Hepatocyte (in vitro differentiated cells): ENCODE measurements around the gene SLC25A12. TPM values are rescaled to one million over a fixed set of nuclear protein-coding genes. Genes with fewer than 3 reads are reported as not detected.
"Not testable (repeated sequence)": the region's sequence is repeated elsewhere in the genome, so short reads cannot be mapped to it uniquely, and the experiment has no call there.

ENCODE experiments used
- DNase-seq: peaks from one replicate; pipeline ENCODE4 v3.0.0-alpha.2; 2016; ENCODE audit warnings: low spot score
- H2AFZ ChIP-seq: fragments of 200-600 bp; sonication (generic); 2 replicates; pipeline ENCODE4 v1.6.0; 2016; ENCODE audit warnings: antibody characterized with exemption, mild to moderate bottlenecking
- H3K27ac ChIP-seq: fragments of 200-600 bp; sonication (generic); 2 replicates; pipeline ENCODE4 v1.5.1; 2016; ENCODE audit warnings: mild to moderate bottlenecking
- H3K27me3 ChIP-seq: fragments of 200-600 bp; sonication (generic); 2 replicates; pipeline ENCODE4 v1.6.1; 2016
- H3K36me3 ChIP-seq: fragments of 200-600 bp; sonication (generic); replicated peaks from 2 replicates; pipeline ENCODE4 v1.5.1; 2016; ENCODE audit warnings: low read depth; ENCODE audit not compliant: insufficient read depth
- H3K4me1 ChIP-seq: fragments of 200-600 bp; sonication (generic); 2 replicates; pipeline ENCODE4 v1.5.1; 2016; ENCODE audit warnings: mild to moderate bottlenecking, moderate library complexity; ENCODE audit not compliant: insufficient read depth
- H3K4me2 ChIP-seq: fragments of 200-600 bp; sonication (generic); 2 replicates; pipeline ENCODE4 v1.6.0; 2016
- H3K4me3 ChIP-seq: fragments of 200-600 bp; sonication (generic); 2 replicates; pipeline ENCODE4 v1.5.1; 2016; ENCODE audit warnings: mild to moderate bottlenecking
- H3K79me2 ChIP-seq: fragments of 200-600 bp; sonication (generic); 2 replicates; pipeline ENCODE4 v1.6.0; 2017; ENCODE audit warnings: mild to moderate bottlenecking
- H3K9me2 ChIP-seq: fragments of 200-600 bp; sonication (generic); replicated peaks from 2 replicates; pipeline ENCODE4 v1.6.0; 2017; ENCODE audit warnings: mild to moderate bottlenecking; ENCODE audit not compliant: insufficient read depth
- H3K9me3 ChIP-seq: fragments of 200-600 bp; sonication (generic); 2 replicates; pipeline ENCODE4 v1.5.1; 2016; ENCODE audit warnings: low read depth, mild to moderate bottlenecking
- H4K20me1 ChIP-seq: fragments of 200-600 bp; sonication (generic); 2 replicates; pipeline ENCODE4 v1.6.0; 2016; ENCODE audit warnings: mild to moderate bottlenecking; ENCODE audit not compliant: insufficient read depth, poor library complexity, severe bottlenecking
- CTCF ChIP-seq: fragments of 200-600 bp; sonication (generic); IDR thresholded peaks from 2 replicates; pipeline ENCODE4 v1.5.1; 2016; ENCODE audit warnings: antibody characterized with exemption, mild to moderate bottlenecking; ENCODE audit not compliant: poor library complexity
- EZH2 ChIP-seq: fragments of 200-600 bp; sonication (generic); IDR thresholded peaks from 2 replicates; pipeline ENCODE4 v1.6.1; 2016; ENCODE audit warnings: antibody characterized with exemption, mild to moderate bottlenecking, borderline replicate concordance
- EZH2phosphoT487 ChIP-seq: fragments of 200-600 bp; sonication (generic); IDR thresholded peaks from one replicate; pipeline ENCODE4 v1.6.1; 2018; ENCODE audit warnings: antibody characterized with exemption, mild to moderate bottlenecking, low read depth, moderate library complexity; ENCODE audit not compliant: unreplicated experiment, severe bottlenecking
- WGBS: methylation state at CpG from one replicate; pipeline ENCODE4 v1.1.6; 2016; ENCODE audit warnings: low lambda C conversion rate; ENCODE audit errors: missing lambda C conversion rate; 5-methylcytosine and 5-hydroxymethylcytosine counted together
- polyA plus RNA-seq: library from polyadenylated mRNA; unstranded; fragments of >200 nt; fragmentation: Nextera tagmentation; extraction: Ambion mirVana; gene quantifications from 2 replicates; pipeline ENCODE4 v1.2.1, GENCODE V29; 2016
- total RNA-seq: library from RNA; depleted of rRNA; stranded (reverse); fragments of >200 nt; gene quantifications from 2 replicates; pipeline ENCODE4 v1.2.3, GENCODE V29; 2014

SLC25A12 gene
- total and polyA plus RNA-seq, 2 experiments from 2014 or later = 7.1 to 11.1 TPM

GRCh38 chr2:171771463-171771862 lies 122.6 kb downstream of the SLC25A12 start:
- Histone ChIP-seq H3K4me1 (no peaks in the 10 kb centered on the region), H3K27me3 (no peaks in the 10 kb centered on the region), H3K27ac (no peak overlapping the region), H3K9me2 (no peaks in the 10 kb centered on the region), H3K79me2 (no peaks in the 10 kb centered on the region), H3K4me2 (no peak overlapping the region), H4K20me1 (no peaks in the 10 kb centered on the region), H3K4me3 (no peak overlapping the region), H3K9me3 (no peaks in the 10 kb centered on the region), H3K36me3 (no peaks in the 10 kb centered on the region), H2AFZ (no peak overlapping the region)
- TF ChIP-seq EZH2 (no peak), EZH2phosphoT487 (no peak), CTCF (no peak)
- DNase-seq = no peak

- Histone ChIP-seq H3K79me2 (no peaks in the 10 kb centered on the region), H2AFZ (no peak overlapping the region), H3K4me2 (no peak overlapping the region), H3K36me3 (no peaks in the 10 kb centered on the region), H3K4me1 (no peaks in the 10 kb centered on the region), H3K9me2 (no peaks in the 10 kb centered on the region), H3K4me3 (no peak overlapping the region), H3K9me3 (no peaks in the 10 kb centered on the region), H4K20me1 (no peaks in the 10 kb centered on the region), H3K27me3 (no peaks in the 10 kb centered on the region), H3K27ac (no peak overlapping the region)
- TF ChIP-seq CTCF = no peak
- TF ChIP-seq EZH2 = no peak
- no peak for TF ChIP-seq EZH2phosphoT487
- DNase-seq = no peak
- 92% methylated on average over 3 of the region's 3 CpGs for WGBS
Measured at GRCh38 chr2:171763602-171764001, 130.4 kb downstream of the SLC25A12 start.

- Histone ChIP-seq H2AFZ (no peak overlapping the region), H3K4me2 (no peak overlapping the region)
- TF ChIP-seq EZH2phosphoT487 (no peak), CTCF (no peak), EZH2 (no peak)
Measured at GRCh38 chr2:171762879-171763573, 131.0 kb downstream of the SLC25A12 start.

GRCh38 chr2:171761176-171761575 lies 132.9 kb downstream of the SLC25A12 start:
- not testable (repeated sequence) for H2AFZ ChIP-seq, H3K4me1 ChIP-seq, H3K79me2 ChIP-seq, H3K4me2 ChIP-seq, H3K4me3 ChIP-seq, H3K36me3 ChIP-seq, DNase-seq, H3K27me3 ChIP-seq, H3K9me2 ChIP-seq, H3K9me3 ChIP-seq, H3K27ac ChIP-seq, H4K20me1 ChIP-seq
- 94% methylated on average over 4 of the region's 4 CpGs for WGBS

More at GRCh38 chr2:171762879-171763573, 131.0 kb downstream of the SLC25A12 start:
- Histone ChIP-seq H3K36me3 (no peaks in the 10 kb centered on the region), H3K4me1 (no peaks in the 10 kb centered on the region), H3K79me2 (no peaks in the 10 kb centered on the region), H4K20me1 (no peaks in the 10 kb centered on the region), H3K4me3 (no peak overlapping the region), H3K9me2 (no peaks in the 10 kb centered on the region), H3K27me3 (no peaks in the 10 kb centered on the region), H3K27ac (no peak overlapping the region), H3K9me3 (no peaks in the 10 kb centered on the region)
- WGBS = 92% methylated on average over 2 of the region's 2 CpGs
- no peak for DNase-seq

DNA sequence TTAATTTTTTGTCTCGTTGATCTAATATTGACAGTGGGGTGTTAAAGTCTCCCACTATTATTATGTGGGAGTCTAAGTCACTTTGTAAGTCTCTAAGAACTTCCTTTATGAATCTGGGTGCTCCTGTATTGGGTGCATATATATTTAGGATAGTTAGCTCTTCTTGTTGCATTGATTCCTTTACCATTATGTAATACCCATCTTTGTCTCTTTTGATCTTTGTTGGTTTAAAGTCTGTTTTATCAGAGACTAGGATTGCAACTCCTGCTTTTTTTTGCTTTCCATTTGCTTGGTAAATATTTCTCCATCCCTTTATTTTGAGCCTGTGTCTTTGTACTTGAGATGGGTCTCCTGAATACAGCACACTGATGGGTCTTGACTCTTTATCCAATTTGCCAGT lies 135.3 kb downstream of the SLC25A12 start:
- not testable (repeated sequence) for H3K4me3 ChIP-seq, H3K9me3 ChIP-seq, H3K36me3 ChIP-seq, H3K79me2 ChIP-seq, H3K27me3 ChIP-seq, H4K20me1 ChIP-seq, DNase-seq, H3K9me2 ChIP-seq, H2AFZ ChIP-seq, H3K4me1 ChIP-seq, H3K4me2 ChIP-seq, H3K27ac ChIP-seq
- 100% methylated on average over 1 of the region's 1 CpG for WGBS
